H1 (cell line): ENCODE results near the gene BOLA2B. TPM values are rescaled to one million over a fixed set of nuclear protein-coding genes. Genes with fewer than 3 reads are reported as not detected.

ENCODE experiments used
- CHD1 ChIP-seq: IDR thresholded peaks from 2 replicates; pipeline ENCODE4 v1.6.1; 2012; ENCODE audit warnings: low read depth, low read length, improper control_type of control experiment
- CHD7 ChIP-seq: fragments of 300-600 bp; sonication (generic); IDR thresholded peaks from 2 replicates; pipeline ENCODE4 v1.7.1; 2012; ENCODE audit warnings: low read length, moderate library complexity, mild to moderate bottlenecking, inconsistent platforms; ENCODE audit not compliant: insufficient replicate concordance
- EP300 ChIP-seq, 2 experiments: IDR thresholded peaks; 1 replicate in 1 of 2; 2 replicates in 1 of 2; pipeline ENCODE4 v1.6.1; 2011 to 2012; ENCODE audit warnings: low read depth in 2 of 2, low read length in 2 of 2, mild to moderate bottlenecking in 2 of 2, borderline replicate concordance in 1 of 2, inconsistent platforms in 1 of 2, moderate library complexity in 1 of 2
- KDM4A ChIP-seq: IDR thresholded peaks from one replicate; pipeline ENCODE4 v1.7.1; 2012; ENCODE audit warnings: low read depth, mild to moderate bottlenecking, moderate library complexity, low read length, inconsistent platforms; ENCODE audit not compliant: severe bottlenecking
- RAD21 ChIP-seq, 2 experiments: IDR thresholded peaks in 1 of 2; conservative IDR thresholded peaks in 1 of 2; 2 replicates each; pipeline ENCODE4 v1.6.1; 2011; ENCODE audit warnings: low read depth in 2 of 2, low read length in 2 of 2, improper control_type of control experiment in 1 of 2, inconsistent platforms in 1 of 2, mild to moderate bottlenecking in 1 of 2, moderate library complexity in 1 of 2
- polyA plus RNA-seq, 7 experiments: library from polyadenylated mRNA; depleted of rRNA in 3 of 7; stranded (reverse) in 5 of 7; unstranded in 2 of 7; fragments of >200 nt in 5 of 7; fragments of 200-250 nt in 2 of 7; gene quantifications; 1 replicate in 5 of 7; 2 replicates in 1 of 7; 4 replicates in 1 of 7; pipeline versions ENCODE4 v1.2.1 to v1.2.3, GENCODE V29; 2011 to 2013; ENCODE audit warnings: missing spikeins in 2 of 7, mixed read lengths in 2 of 7
- total RNA-seq: library from RNA; stranded (reverse); fragmentation: NEBNext Ultra II Directional; extraction: Animal tissue kit (Norgen Biotek cat#: 25700); gene quantifications from 2 replicates; pipeline ENCODE4 v1.2.1, GENCODE V29; 2021

BOLA2B gene
- total and polyA plus RNA-seq, 2 of the 8 experiments (the other 6 are each of a cell fraction or from before 2014, with no cell fraction given), result 208 to 872 TPM

- no peak for TF ChIP-seq CHD7
- TF ChIP-seq CHD1, result no peak
- no peak for TF ChIP-seq EP300 (IDR thresholded peaks at IDR 0.05; ENCODE audit: borderline replicate concordance in 1 of 2, low read depth in 2 of 2, low read length in 2 of 2)
- no peak for TF ChIP-seq RAD21 (IDR thresholded peaks at IDR 0.05 in 1 of 2, conservative IDR thresholded peaks at IDR 0.05 in 1 of 2; ENCODE audit: low read depth in 2 of 2, low read length in 2 of 2)
- no peak for TF ChIP-seq KDM4A
Measured at GRCh38 chr16:30152517-30152916, 40.9 kb downstream of the BOLA2B start (continued).
